Nucleus accumbens (tissue), 56 donors: ENCODE measurements around the gene HMGCLL1.

ENCODE experiments used
- DNase-seq, 56 donors: peaks; one replicate each; lab custom pipeline; 2025; lab: John Stamatoyannopoulos, UW

The HMGCLL1 gene

DNA sequence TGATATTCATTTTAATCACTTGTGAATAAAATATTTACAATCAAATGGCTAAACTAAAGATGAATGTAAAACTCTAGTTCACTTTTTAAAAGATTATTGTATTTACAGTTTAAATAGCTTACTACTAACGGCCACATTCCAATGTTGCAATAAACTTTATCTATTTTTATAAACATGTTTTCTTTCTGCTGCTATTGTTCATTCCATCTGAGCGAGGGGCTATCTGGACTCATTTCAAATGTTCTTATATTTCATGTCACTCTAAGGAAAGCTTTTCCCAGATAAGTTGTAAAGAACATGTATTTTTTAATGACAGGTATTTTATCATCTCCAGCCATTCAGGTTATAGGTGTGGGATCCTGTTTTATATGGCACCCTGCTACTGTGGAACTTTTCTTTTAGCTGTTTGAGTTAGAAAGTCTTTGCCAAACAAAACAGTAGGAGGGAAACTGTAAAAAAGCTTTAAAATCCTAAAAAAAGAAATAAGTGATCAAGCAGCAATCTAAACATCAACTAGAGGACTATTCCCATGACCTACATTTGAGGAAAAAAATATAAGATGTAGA is 42.5 kb downstream of the HMGCLL1 start:
- no peak for DNase-seq

DNA sequence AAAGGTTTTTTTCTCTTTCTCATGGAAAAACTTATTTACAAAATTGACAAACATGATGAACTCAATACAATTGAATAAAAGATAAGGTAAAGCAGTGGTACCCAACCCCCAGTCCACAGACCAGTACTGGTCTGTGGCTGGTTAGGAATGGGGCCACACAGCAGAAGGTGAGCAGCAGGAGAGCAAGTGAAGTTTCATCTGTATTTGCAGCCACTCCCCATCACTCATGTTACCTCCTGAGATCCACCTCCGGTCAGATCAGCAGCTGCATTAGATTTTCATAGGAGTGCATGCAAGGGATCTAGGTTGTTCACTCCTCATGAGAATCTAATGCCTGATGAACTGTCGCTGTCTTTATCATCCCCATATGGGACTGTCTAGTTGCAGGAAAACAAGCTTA is 47.5 kb downstream of the HMGCLL1 start:
- DNase-seq, result no peak

DNA sequence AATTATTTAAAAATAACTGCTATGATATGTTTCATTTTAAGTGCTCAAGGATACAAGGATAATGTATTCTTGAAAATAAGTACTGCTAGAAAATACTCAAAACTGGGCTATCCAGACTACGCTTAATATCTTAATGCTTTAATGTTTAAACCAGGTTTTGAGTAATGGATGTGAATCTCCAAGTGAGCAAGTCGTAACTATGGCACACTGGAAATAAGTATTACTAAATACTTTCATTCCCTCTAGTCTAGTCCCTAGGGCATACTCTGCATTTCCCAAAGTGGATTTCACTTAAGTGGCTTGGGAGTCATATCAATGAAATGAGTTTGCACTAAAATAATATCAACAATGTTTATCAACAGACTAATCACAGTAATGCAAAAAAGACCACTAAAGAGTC is 48.1 kb downstream of the HMGCLL1 start:
- DNase-seq, result no peak

DNA sequence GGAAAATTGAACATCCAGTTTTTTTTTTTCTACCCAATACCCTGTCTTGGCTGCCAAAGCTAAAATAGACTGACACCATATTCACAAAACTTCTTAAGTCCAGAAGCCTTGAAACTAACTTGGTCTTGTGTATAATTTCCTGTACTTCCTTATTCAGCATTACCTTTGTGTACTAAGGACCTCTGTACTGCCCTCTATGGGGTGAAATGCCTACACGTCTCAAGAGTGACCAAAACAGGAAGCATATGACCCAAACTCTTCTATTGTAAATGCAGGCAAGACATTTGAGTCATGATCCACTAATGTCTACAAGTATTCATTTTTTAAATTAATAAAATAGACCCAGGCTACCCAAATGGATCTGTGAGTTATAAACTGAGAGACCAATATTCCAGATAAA is 50.4 kb downstream of the HMGCLL1 start:
- DNase-seq, result no peak

DNA sequence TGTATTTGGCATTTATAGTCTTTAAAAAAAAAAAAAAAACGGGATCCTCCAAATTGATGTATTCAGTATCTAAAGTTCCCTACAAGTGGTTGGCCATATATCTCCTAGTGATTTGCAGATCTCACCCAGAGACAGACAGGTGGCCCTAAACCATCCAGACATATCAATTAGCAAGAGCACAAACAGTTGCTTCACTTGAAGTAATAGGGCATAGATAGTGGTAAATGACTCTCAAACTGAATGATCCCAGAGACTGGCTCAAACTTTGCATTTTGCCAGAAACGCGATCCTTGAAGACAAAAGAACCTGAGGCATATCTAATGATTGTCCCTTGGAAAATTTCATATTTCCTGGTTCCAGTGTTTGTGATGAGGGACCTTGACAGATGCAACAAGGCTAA is 54.6 kb downstream of the HMGCLL1 start:
- no peak for DNase-seq

DNA sequence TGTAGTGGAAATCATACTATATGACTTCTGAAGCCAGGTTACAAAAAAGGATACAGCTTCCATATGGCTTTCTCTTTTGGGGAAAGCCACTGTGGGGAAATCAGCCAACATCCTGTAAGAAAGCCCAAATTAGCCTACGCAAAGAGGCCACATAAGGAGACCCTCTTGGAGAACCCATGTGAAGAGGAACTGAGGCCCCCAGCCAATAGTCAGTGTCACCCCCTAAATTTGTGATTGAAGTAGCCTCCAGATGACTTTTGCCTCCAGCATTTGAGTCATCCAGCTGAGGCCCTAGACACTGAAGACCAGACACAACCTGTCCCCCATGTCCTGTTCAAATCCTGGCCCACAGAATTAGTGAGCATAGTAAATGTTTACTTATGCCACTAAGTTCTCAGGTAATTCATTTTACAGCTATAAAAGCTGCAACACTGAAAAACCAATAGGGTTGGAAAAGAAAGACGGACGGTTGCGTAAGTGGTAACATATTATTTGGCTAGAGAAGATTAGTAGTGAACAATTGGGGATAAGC is 60.4 kb downstream of the HMGCLL1 start:
- DNase-seq, result no peak

DNA sequence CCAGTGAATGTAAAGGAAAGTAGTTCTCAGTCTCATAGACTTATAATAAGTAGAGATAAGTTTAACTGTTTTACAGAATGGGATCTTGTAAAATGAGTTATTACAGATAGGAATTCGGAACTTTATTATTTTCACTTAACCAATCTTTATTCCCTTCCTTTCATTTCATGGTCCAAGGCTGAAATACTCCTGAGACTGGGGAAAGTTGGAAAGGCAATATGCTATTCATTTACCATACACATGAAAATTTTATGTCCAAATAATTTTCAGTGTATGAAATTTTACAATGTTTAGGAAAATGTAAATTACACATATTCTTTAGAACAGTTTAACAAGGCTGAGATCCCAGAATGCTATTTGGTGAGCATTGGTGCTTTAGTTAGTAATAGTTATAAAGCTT is 62.3 kb downstream of the HMGCLL1 start:
- no peak for DNase-seq

DNA sequence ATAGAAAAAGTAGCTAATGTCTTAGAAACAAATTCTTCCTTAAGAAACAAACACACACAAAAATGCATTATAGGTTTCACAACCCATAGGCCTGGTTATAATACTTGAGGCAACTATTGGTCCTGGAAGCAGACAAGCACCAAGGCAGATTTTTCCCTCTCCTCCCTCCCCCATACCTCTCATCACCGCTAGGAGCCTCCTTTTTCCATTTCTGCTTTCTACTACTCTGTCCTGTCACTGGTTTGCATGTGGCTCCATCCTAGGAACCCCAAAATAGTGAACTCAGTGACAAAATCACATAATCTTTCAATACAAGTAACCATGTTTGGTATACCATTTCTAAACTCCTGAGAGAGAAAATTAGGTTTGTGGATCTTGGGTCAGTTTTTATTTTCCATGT is 66.1 kb downstream of the HMGCLL1 start:
- no peak for DNase-seq

DNA sequence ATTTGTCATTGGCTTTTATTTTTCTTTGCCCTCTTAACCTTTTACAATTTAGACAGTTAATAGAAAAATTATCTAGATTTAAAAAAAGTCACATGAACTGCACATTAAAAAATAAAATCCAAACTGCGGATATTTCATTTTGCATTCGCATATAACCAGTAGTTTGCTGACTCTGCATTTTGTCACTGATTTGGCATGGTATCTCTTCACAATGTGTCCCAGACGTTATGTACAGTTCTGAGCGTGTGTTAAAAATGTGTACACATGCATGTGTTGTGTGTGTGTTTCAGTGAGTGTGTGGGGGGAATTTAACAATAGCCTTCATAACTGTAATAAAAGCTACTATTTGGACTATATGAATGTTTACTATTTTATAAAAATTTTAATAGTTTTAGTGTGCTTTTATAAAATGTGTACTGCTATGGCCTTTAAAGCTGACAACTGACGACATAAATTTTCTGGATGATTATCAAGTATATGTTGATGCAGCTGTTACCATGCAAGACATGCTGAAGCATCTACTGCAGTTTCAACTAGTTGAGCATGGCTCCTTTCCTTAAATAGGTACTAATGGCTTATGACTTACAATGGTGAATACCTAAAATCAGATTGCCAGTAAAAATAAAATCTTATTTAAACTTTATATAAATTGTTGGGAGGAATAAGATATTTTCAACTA is 67.7 kb downstream of the HMGCLL1 start:
- no peak for DNase-seq

DNA sequence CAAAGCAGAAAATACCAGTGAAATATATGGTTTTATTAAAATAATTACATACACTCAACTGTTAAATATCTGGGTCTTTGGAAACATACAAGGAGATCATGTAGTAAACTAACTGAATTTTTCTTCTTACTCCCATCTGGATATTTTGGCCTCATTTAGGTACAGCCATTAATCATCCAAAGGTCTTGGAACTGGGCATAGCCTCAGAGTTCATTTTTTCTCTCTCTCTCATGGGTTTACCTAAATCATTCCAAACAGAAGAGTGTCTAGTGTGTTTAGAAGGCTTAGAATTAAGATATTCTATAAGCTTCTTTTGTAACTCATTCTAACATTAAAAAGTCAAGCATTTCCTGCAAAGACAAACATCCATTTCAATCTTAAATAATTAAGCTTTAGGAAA is 79.4 kb downstream of the HMGCLL1 start:
- DNase-seq, result no peak

DNA sequence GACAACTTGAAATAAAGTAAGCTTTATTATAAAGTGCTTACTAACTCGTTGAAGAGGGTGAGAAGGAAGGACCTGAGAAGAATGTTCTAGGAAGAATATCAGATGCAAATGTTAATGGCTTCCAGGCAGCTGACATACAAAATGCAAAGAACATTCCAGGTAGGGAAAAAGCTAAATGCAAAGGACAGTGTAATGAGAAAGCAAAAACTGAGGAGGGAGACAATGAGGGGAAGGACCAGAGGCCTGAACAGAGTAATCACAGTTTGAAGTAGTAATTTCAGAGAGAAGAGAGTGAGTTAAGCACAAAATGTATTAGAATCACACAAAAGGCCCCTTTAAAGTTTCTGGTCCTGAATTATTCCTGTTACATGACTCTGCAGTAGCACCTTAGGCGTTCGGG is 81.3 kb downstream of the HMGCLL1 start:
- DNase-seq, result no peak

DNA sequence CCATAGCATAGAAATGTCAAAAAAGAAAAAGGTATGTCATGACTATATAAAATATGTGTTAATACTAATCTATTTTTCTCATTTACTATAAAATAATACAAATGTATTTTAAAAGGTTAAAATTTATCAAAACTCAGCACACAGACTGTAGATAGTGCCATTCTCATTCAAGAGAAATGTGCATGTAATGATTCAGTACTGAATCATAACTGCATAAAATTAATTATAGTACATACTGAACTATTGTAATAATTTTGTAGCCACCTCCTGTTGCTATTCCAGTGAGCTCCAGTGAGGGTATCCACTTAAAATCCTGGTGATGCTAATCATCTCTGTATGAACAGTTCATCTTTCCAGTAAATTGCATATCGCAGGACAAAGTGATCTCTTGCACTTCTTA is 82.8 kb downstream of the HMGCLL1 start:
- no peak for DNase-seq

DNA sequence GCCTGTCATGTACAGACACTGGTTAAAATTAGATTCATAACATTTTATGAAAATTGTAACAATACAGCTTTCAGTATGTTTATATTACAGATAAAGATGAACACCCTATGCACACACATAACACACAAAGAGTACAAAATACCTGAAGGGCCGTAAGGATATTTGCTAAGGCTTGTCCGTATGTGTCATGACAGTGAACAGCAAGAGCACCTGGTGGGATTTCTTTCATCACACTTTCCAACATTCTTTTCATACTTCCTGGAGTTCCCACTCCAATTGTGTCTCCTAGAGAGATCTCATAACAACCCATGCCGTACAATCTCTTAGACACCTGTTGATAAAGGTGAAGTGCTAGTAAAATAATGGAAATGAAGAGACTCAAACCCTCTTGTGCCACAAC is 83.7 kb downstream of the HMGCLL1 start:
- no peak for DNase-seq

DNA sequence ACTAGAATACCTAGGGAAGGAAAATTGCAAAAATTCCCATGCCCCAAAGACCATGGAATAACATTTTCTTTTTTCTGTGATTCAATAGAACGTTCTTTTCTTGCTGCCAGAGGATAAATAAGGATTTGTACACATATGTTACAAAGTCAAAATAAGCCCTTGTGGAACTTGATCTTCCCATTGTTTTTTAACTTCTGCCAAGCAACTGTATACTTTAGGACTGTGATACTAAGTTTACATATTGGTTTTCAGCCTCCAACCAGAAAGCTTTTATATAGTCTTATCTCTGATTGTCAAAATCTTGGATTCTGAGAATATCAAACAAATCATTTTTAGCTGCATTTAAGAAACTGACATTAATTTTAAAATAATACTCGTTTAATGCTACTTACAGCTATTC is 84.6 kb downstream of the HMGCLL1 start:
- no peak for DNase-seq

DNA sequence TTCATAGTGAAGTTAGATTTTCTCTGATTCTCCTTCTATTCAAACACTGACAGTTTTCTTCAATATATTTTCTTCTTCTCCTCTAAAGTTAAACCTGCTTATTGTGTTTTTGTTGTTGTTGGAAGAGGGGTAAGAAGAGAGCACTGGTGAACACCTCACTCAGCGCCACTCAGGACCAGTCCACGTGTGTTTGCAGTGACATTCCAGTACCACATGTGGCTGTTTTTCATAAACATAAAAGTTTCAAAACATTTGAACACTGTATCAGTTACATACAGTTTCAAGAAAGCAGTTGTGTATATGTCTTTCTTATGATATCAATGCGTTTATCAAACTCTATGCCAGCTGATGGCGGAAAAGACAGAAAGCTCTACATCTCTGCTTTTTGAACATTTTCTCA is 86.7 kb downstream of the HMGCLL1 start:
- DNase-seq, result no peak

DNA sequence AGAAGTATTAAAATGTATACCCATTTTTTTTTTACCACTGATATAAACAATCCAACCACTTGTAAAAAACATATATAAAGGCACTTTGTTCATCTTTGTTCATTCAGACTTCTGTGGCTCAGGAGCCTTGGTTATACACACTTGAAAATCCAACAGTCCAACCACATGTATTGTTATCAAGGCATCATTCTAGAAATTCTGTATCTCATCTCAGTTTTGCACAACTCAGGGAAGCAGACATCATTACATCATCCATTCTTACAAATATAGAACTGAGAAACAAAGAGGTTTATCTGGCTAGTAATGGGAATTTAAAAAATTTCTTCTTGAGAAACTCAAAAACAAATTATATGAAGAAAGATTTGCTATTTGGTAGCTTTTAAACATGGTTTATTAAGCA is 88.1 kb downstream of the HMGCLL1 start:
- DNase-seq, result no peak

DNA sequence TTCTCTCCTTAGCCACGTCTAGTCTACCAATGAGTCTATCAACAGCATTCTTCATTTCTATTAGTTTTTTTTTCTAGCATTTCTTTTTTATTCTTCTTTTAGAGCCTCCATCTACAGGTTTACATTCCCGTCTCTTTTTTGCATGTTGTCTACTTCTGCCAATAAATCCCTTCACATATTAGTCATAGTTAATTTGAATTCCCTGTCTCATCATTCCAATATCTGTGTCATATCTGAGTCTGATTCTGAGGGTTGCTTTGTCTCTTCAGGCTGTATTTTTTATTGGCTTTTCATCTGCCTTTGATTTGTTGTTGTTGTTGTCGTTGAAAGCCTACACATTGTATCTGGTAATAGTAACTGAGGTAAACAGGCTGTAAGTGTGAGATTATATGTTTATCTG is 104.6 kb downstream of the HMGCLL1 start:
- no peak for DNase-seq

DNA sequence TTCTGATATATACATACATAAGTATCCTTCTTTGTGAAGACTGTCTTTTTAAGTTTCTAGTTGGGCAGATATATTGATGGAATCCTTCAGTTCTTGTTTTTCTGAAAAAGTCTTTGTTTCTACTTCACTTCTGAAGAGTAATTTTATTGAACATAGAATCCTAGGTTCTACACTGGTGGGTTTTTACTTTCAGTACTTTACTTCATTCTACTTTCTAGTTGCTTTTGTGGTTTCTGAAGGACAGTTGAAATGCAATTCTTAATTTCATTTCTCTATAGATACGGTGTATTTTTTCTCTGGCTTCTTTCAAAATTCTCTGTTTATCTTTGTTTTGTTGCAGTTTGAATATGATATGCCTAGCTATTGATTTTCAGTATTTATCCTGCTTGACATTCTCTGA is 105.3 kb downstream of the HMGCLL1 start:
- DNase-seq, result no peak

DNA sequence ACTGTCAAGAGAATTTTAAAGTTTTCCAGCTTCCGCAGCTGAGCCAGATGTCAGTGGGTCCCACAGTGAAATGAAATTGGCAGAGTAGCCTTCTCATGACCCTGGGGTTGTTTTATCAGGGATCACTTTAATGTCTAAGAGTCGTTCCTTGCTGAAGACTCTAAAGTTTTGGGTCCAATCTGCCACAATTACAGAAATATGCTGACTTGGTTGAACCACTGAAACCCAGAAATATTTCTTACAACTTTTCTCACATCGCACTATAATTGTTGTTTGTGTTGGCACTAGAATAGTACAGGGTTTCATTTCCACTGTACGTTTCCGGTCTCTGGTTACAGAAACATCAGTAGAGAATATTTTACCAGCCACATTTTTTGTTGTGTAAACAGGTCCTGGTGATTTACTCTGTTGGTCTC is 109.0 kb downstream of the HMGCLL1 start:
- DNase-seq, result no peak

DNA sequence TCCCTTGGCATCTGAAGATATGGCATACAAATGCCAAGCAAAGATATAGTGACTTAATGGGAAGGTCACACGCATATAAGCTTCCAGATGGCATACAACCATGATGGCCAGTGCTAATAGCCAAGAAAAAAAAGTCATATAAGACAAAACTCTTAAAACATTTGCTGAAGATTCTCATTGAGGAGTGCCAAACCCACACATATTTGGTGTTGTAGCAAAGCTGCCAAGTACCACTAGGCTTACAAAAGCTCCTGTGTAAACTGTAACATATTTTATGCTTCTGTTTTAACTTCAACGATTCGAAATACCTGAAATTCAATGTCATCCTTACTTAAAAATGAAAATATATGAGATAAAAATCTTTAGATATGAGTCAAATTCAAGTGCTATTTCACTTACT is 123.0 kb downstream of the HMGCLL1 start:
- no peak for DNase-seq

DNA sequence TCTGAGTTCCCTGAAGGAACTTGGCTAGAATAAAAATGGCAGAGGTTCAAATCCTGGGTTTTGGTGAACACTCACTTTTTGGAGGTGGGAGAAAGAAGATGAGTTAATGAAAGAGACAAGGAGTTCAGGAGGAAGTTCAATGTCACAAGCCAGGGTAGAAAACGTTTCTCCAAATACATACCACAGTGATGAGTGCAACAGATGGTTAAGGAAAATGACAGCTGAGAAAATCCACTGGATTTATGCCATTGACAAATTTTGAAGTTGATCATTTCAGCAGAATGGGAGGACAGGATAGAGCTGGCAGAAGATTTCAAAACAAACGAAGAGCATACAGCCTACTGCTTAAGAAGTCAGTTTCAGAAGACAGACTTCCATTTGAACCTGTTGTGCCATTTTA is 129.0 kb downstream of the HMGCLL1 start:
- DNase-seq, result no peak

DNA sequence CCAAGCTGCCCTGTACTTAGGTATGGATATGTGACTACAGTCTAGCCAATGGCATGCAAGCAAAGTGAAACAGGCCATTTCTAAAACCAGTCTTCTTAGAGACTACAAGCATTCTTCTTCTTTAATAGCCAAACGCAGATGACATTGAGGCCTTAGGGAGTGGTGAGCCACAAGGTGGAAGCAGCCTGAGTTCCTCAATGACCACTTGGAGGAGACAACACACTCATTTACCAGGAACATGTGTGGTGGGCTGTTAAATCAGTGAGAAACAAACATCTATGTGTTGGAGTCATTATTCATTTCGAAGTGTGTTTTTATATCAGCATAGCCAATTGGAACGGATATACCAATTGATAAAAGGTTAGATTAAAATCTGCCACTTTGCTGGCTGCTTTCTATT is 129.8 kb downstream of the HMGCLL1 start:
- no peak for DNase-seq

DNA sequence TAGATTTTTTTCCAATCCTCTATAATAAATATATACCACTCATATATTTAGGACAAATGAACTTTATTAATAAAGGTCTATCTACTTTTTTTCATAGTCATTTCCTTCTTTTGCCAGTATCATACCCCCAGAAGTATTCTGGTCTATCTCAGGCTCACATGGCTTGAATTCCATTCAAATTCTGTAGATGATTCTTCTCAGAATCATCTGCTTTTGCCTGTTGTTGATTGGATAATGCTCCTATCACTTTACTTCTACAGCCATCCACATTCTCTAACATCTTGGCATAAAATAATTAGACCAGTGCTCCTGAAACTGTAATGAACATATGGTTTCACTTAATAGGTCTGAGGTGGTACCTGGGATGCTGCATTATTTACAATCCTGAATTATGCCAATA is 130.5 kb downstream of the HMGCLL1 start:
- DNase-seq, result no peak
